Head of caudate nucleus (tissue), 42 donors: ENCODE data around the gene WDR13.
"Not testable (repeated sequence)": the region's sequence is repeated elsewhere in the genome, so short reads cannot be mapped to it uniquely, and the experiment has no call there.

Source experiments
- DNase-seq, 42 donors: peaks; one replicate each; pipeline versions ENCODE4 v3.0.0 to v3.0.0-alpha.2; 2020 to 2021; ENCODE audit warnings: mixed read lengths in 7 of 42
- intact Hi-C: fragments of 100-400 bp; cut with DNase I; formaldehyde crosslinking; loops from one replicate; pipeline ENCODE4 v1.15.0; 2022

Gene WDR13

DNA sequence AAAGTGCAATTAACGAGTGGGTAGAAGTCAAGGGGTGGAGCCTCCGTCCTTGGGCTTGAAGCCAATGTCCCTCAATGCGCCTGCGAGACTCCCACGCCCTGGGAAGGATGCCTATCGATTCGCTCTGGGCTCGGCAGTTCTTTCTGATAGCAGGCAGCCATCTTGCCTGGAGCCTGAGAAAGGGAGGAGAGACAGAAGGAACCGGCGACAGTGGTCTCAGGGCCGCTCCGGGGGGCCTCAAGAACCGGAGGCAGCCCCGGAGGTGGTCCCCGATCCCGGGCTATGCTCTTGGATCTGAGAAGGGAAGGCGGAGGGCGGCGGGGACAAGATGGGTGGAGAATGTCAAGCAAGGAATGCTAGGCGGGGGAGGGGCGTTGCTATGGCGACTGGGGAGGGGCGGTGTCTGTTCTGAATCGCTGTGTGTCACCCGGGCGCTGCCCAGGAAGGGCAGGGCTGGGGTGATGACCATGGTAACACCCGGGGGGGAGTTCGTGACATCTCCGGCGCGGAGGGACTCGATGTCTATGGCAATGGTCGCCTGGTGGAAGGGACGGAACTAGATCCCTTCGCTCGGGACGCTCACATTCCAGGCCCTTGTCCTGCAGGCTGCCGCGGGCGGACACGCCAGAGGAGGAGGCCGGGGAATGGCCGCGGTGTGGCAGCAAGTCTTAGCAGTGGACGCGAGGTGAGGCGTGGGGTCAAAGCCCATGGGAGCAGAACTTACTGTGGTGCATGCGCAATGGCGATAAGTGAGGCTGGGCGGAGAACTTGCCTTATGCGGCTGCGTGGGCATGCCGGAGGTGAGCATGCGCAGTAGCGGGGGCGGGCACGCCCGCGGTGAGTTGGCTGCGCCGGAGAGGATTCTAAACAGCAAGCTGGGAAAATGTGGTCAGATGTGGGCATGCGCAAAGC, at the start of gene WDR13:
TSS of gene WDR13 (plus strand) at position 140 of the 912 bp plus-strand sequence. CDS start at position 645, 505 bp downstream.
- intact Hi-C loops = loop anchor here (10.0 kb wide), 1 partner anchor 123 kb away; the partner anchor contains the start of genes FTSJ1 and SLC38A5

GRCh38 chrX:48548871-48549270, 48.4 kb upstream of the WDR13 start:
- intact Hi-C loops = no loop called here
- DNase-seq = no peak

More for the DNA sequence above, at the start of gene WDR13:
- DNase-seq = peak; percentile 80 to 95 (median 88)

GRCh38 chrX:48555731-48556325, 41.5 kb upstream of the WDR13 start:
- DNase-seq, intact Hi-C loops: not testable (repeated sequence)

DNA sequence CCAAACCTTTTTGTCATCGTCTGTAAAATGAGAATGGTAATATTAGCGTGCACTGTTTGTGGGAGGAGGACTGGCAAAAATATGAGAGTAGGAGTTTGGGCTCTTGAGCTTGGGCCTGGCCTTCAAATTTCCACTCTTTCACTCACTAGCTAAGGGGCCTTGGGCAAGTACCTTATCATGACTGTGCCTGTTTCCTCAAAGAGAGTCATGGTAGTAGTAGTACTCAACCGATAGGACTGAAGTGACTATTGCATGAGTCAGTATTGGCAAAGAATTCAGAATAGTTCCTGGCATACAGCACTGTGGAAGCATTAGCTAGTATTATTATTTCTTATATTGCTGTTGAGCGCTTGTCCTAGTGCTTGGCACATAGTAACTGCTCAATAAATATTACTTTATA, 39.0 kb upstream of the WDR13 start:
- DNase-seq = no peak
- intact Hi-C loops = no loop called here

DNA sequence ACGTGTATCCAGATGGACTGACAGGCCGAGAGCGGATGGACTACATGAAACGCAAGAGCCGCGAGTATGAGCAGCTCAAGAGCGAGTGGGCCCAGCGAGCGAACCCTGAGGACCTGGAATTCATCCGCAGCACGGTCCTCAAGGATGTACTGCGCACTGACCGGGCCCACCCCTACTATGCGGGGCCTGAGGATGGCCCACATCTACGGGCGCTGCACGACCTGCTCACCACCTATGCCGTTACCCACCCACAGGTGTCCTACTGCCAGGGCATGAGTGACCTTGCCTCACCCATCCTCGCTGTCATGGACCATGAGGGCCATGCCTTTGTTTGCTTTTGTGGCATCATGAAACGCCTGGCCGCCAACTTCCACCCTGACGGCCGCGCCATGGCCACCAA, 37.7 kb upstream of the WDR13 start:
- DNase-seq = no peak
- intact Hi-C loops = no loop called here

DNA sequence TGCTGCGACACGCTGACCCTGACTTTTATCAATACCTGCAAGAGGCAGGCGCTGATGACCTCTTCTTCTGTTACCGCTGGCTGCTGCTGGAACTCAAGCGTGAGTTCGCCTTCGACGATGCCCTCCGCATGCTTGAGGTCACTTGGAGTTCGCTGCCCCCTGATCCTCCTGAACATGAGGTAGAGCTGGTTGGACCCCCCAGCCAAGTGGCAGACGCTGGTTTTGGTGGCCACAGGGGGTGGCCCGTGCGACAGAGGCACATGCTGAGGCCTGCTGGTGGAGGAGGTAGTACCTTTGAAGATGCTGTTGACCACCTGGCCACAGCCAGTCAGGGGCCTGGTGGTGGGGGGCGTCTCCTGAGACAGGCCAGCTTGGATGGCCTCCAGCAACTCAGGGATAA, 37.2 kb upstream of the WDR13 start:
- intact Hi-C loops = no loop called here
- DNase-seq = no peak

GRCh38 chrX:48560681-48561080, 36.6 kb upstream of the WDR13 start:
- intact Hi-C loops = no loop called here
- DNase-seq = no peak

DNA sequence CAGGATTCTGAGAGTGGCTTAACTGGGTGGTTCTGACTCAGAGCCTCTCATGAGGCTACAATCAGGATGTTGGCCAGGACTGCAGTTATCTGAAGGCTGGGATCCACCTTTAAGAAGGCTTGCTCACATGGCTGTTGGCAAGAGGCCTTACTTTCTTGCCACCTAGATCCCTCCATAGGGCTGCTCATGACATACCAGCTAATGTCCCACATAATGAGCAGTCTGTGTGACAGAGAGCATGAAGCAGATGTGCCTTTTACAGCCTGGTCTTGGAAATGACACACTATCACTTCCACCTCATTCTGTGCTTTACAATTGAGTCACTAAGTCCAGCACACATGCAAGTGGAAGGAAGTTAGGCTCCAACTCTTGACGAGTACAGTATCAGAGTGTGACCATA, 27.3 kb upstream of the WDR13 start:
- intact Hi-C loops = no loop called here
- DNase-seq = no peak

DNA sequence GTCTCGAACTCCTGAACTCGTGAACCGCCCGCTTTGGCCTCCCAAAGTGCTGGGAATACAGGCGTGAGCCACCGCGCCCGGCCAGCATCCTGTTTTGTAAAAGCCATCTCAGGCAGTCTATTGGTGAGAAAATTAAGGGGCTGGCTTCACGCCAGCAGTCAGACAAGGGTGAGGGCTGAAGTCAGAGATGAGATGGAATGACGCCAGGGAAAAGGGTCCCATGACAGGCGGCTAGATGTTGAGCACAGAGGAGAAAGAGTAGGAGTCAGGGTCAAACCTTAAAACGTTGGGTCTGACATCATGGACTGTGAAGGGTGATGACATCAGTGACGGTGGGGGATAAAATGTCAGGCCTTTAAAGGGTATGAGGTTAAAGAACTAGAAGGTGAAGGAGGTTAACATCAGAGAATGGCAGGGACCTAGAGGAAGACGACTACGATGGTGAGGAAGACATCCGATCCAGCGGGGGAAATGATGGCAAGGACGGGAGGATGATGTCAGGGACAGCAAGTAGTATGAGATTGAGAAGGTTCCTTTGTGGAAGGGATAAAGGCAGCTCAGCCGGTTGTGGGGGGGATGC, 23.5 kb upstream of the WDR13 start:
- peak in 18 of 42 donors; percentile 2 to 44 (median 20) for DNase-seq
- intact Hi-C loops = no loop called here

- intact Hi-C loops = no loop called here
- DNase-seq = peak; percentile 84 to 96 (median 92)
Observed at GRCh38 chrX:48574270-48575266, 22.7 kb upstream of the WDR13 start, which contains the start of gene RBM3. TSS of gene RBM3 (plus strand) at chrX:48574484. CDS start at chrX:48575181, 697 bp downstream.

DNA sequence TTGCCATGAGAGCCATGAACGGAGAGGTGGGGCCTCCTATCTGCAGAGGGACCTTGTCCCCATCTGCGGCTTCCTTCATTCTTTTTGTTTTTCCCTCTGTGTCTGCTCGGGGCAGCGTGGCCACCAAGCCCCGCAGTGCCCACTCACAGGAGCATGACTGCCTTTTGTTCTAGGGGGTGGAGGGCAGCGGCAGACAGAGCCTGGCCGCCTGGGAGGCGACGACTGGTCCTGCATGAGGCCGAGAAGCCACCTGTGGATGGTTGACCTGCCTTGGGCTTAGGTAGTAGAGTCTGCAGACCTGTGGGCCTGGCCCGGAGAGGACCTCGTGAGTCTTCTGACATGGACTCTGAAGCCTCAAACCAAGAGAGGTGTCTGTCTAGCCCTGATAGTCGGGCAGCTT, 21.6 kb upstream of the WDR13 start:
- intact Hi-C loops = no loop called here
- DNase-seq = no peak

DNA sequence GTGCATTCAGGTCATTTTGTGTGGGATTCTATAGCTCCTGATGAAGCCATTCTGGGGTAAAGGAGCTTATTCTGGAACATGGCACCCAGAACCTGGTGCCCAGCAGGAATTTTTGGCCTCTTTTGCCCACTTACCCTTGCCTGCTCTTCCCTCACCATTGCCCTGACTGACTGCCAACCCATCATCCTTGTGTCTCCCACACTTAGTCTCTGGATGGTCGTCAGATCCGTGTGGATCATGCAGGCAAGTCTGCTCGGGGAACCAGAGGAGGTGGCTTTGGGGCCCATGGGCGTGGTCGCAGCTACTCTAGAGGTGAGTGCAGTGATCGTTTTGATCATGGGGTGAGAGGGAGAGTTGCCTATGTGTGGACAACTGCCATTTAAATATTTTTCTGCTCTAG, 21.2 kb upstream of the WDR13 start:
- intact Hi-C loops = no loop called here
- no peak for DNase-seq

DNA sequence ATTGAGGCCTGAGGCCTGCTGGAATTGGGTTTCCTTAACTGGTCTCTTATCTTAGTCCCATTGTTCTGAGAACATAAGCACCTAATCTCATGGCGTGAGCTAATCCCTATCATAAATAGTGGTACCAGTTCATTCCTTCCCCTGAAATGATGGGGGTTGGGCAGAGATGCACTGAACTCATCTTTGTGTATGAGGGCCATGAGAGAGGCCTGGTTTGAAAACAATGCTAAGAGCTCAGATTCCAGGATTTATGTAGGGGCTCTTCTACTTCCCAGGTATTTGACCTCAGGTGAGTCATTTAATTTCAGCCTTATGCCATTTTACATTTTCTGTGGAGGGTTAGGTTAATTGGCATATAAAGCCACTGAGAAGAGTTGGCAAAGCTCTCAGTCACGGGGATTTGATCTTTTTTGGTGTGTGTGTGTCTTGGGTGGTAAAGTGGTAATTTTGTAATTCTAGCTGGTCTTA, 18.6 kb upstream of the WDR13 start:
- no peak for DNase-seq
- intact Hi-C loops = no loop called here

- intact Hi-C loops = no loop called here
- DNase-seq = no peak
Observed at GRCh38 chrX:48579259-48579658, 18.0 kb upstream of the WDR13 start.

- intact Hi-C loops = no loop called here
- DNase-seq = no peak
Observed at GRCh38 chrX:48580662-48581061, 16.6 kb upstream of the WDR13 start.

- DNase-seq = no peak
- intact Hi-C loops = no loop called here
Observed at GRCh38 chrX:48584698-48585097, 12.6 kb upstream of the WDR13 start.

- no peak for DNase-seq
- intact Hi-C loops = loop anchor here (10.0 kb wide), 1 partner anchor 115 kb away; the partner anchor contains the start of genes FTSJ1 and SLC38A5
Observed at GRCh38 chrX:48589482-48590162, 7.7 kb upstream of the WDR13 start.
